ENCODE measurements around the gene HIGD2B. TPM values are rescaled to one million over a fixed set of nuclear protein-coding genes. Genes with fewer than 3 reads are reported as not detected.

Gene HIGD2B
- total RNA-seq = not detected

GRCh38 chr15:72685925-72686794 lies at the start of gene HIGD2B, which contains the start of gene BBS4:
TSS of gene HIGD2B (minus strand) at chr15:72686182. CDS start at chr15:72676374, 9,808 bp downstream.
TSS of gene BBS4 (plus strand) at chr15:72686207. CDS start at chr15:72686228, 21 bp downstream.

GRCh38 chr15:72654397-72654796 lies 31.6 kb downstream of the HIGD2B start, which contains the start of gene GOLGA6B:
TSS of gene GOLGA6B (plus strand) at chr15:72654697. CDS start at chr15:72654738, 41 bp downstream.

Small RNAs within 50 kb of the gene (small RNA-seq; reads per million reads assigned to genes)
- not detected for gene RN7SL853P

Other genes starting within 250 kb of the HIGD2B start
- 46.8 TPM for gene ARIH1, start 211.9 kb downstream of the HIGD2B start, total RNA-seq
- not detected for gene GOLGA6B, start 31.5 kb downstream of the HIGD2B start, total RNA-seq
- gene BBS4, start within 50 bp of the HIGD2B start, total RNA-seq = 36.9 TPM
- 38.8 TPM for gene ADPGK, start 97.6 kb upstream of the HIGD2B start, total RNA-seq

All from diencephalon (tissue), 1 donor.